GM23338 (cell line): Measurements from ENCODE around the gene RNF213.

ENCODE experiments used
- CTCF ChIP-seq, 2 experiments: fragments of 200-600 bp in 1 of 2; sonication (generic) in 1 of 2; conservative IDR thresholded peaks; 2 replicates each; pipeline versions ENCODE4 v1.5.1 to v1.6.1; 2016 to 2017; ENCODE audit warnings: antibody characterized with exemption in 2 of 2, low read depth in 2 of 2, mild to moderate bottlenecking in 2 of 2, moderate library complexity in 1 of 2
- EZH2 ChIP-seq: fragments of 200-600 bp; sonication (generic); IDR thresholded peaks from one replicate; pipeline ENCODE4 v1.8.0; 2017; ENCODE audit warnings: antibody characterized with exemption, mild to moderate bottlenecking, low read depth; ENCODE audit not compliant: unreplicated experiment
- EZH2phosphoT487 ChIP-seq: fragments of 200-600 bp; sonication (generic); IDR thresholded peaks from one replicate; pipeline ENCODE4 v1.8.1; 2018; ENCODE audit warnings: antibody characterized with exemption; ENCODE audit not compliant: unreplicated experiment
- POLR2AphosphoS5 ChIP-seq: IDR thresholded peaks from 2 replicates; pipeline ENCODE4 v1.6.1; 2016; ENCODE audit warnings: antibody characterized with exemption, low read depth
- REST ChIP-seq: IDR thresholded peaks from one replicate; pipeline ENCODE4 v1.6.1; 2018; ENCODE audit warnings: antibody characterized with exemption; ENCODE audit not compliant: unreplicated experiment
- STAT1 ChIP-seq: IDR thresholded peaks from one replicate; pipeline ENCODE4 v1.6.1; 2016; ENCODE audit warnings: antibody characterized with exemption; ENCODE audit not compliant: unreplicated experiment
- ZNF462 ChIP-seq: fragments of 250-450 bp; sonication (Bioruptor Pico); IDR thresholded peaks from 2 replicates; pipeline ENCODE4 v1.5.0; 2020; ENCODE audit warnings: mild to moderate bottlenecking, moderate library complexity

GRCh38 chr17:80429356-80430275 is 169.0 kb downstream of the RNF213 start:
- no peak for TF ChIP-seq EZH2
- TF ChIP-seq CTCF (conservative IDR thresholded peaks at IDR 0.05; ENCODE audit: low read depth in 2 of 2): no peak
- no peak for TF ChIP-seq ZNF462
- no peak for TF ChIP-seq POLR2AphosphoS5
- TF ChIP-seq EZH2phosphoT487: no peak
- TF ChIP-seq REST: no peak
- TF ChIP-seq STAT1: no peak
